ENCODE measurements around the gene GALNTL6. TPM values are rescaled to one million over a fixed set of nuclear protein-coding genes. Genes with fewer than 3 reads are reported as not detected.
"Not testable (repeated sequence)": the region's sequence is repeated elsewhere in the genome, so short reads cannot be mapped to it uniquely, and the experiment has no call there.

GALNTL6 gene
- total RNA-seq, 1 donor from 2014 or later: not detected

GRCh38 chr4:172657081-172657480, 843.9 kb downstream of the GALNTL6 start:
- no peak for DNase-seq (ENCODE audit: low read depth in 2 of 2)

GRCh38 chr4:172660251-172660650, 847.0 kb downstream of the GALNTL6 start:
- no peak for DNase-seq (ENCODE audit: low read depth in 2 of 2)

- no peak for DNase-seq (ENCODE audit: low read depth in 2 of 2)
Observed at GRCh38 chr4:172662113-172662512, 848.9 kb downstream of the GALNTL6 start.

- no peak for DNase-seq (ENCODE audit: low read depth in 2 of 2)
Observed at GRCh38 chr4:172666711-172667368, 853.6 kb downstream of the GALNTL6 start.

GRCh38 chr4:172674811-172675210, 861.6 kb downstream of the GALNTL6 start:
- no peak for DNase-seq (ENCODE audit: low read depth in 2 of 2)

GRCh38 chr4:172675232-172675631, 862.0 kb downstream of the GALNTL6 start:
- DNase-seq (ENCODE audit: low read depth in 2 of 2): no peak

- no peak for DNase-seq (ENCODE audit: low read depth in 2 of 2)
Observed at GRCh38 chr4:172680691-172681090, 867.5 kb downstream of the GALNTL6 start.

- no peak for DNase-seq (ENCODE audit: low read depth in 2 of 2)
Observed at GRCh38 chr4:172683021-172683420, 869.8 kb downstream of the GALNTL6 start.

GRCh38 chr4:172686021-172686420, 872.8 kb downstream of the GALNTL6 start:
- no peak for DNase-seq (ENCODE audit: low read depth in 2 of 2)

- no peak for DNase-seq (ENCODE audit: low read depth in 2 of 2)
Observed at GRCh38 chr4:172688534-172688933, 875.3 kb downstream of the GALNTL6 start.

- no peak for DNase-seq (ENCODE audit: low read depth in 2 of 2)
Observed at GRCh38 chr4:172691552-172691951, 878.3 kb downstream of the GALNTL6 start.

- no peak for DNase-seq (ENCODE audit: low read depth in 2 of 2)
Observed at GRCh38 chr4:172692701-172693100, 879.5 kb downstream of the GALNTL6 start.

- DNase-seq (ENCODE audit: low read depth in 2 of 2): no peak
Observed at GRCh38 chr4:172698256-172698655, 885.1 kb downstream of the GALNTL6 start.

- DNase-seq (ENCODE audit: low read depth in 2 of 2): no peak
Observed at GRCh38 chr4:172705565-172705964, 892.4 kb downstream of the GALNTL6 start.

GRCh38 chr4:172706000-172706399, 892.8 kb downstream of the GALNTL6 start:
- DNase-seq (ENCODE audit: low read depth in 2 of 2): no peak

- DNase-seq (ENCODE audit: low read depth in 2 of 2): no peak
Observed at GRCh38 chr4:172707622-172708021, 894.4 kb downstream of the GALNTL6 start.

- DNase-seq (ENCODE audit: low read depth in 2 of 2): no peak
Observed at GRCh38 chr4:172708184-172708583, 895.0 kb downstream of the GALNTL6 start.

- no peak for DNase-seq (ENCODE audit: low read depth in 2 of 2)
Observed at GRCh38 chr4:172709376-172709775, 896.2 kb downstream of the GALNTL6 start.

- DNase-seq (ENCODE audit: low read depth in 2 of 2): no peak
Observed at GRCh38 chr4:172716291-172716690, 903.1 kb downstream of the GALNTL6 start.

GRCh38 chr4:172721659-172722058, 908.5 kb downstream of the GALNTL6 start:
- no peak for DNase-seq (ENCODE audit: low read depth in 2 of 2)

- DNase-seq (ENCODE audit: low read depth in 2 of 2): no peak
Observed at GRCh38 chr4:172725581-172725980, 912.4 kb downstream of the GALNTL6 start.

GRCh38 chr4:172726001-172726423, 912.8 kb downstream of the GALNTL6 start:
- DNase-seq (ENCODE audit: low read depth in 2 of 2): no peak

GRCh38 chr4:172727631-172728030, 914.4 kb downstream of the GALNTL6 start:
- no peak for DNase-seq (ENCODE audit: low read depth in 2 of 2)

- DNase-seq (ENCODE audit: low read depth in 2 of 2): not testable (repeated sequence)
Observed at GRCh38 chr4:172733645-172734044, 920.4 kb downstream of the GALNTL6 start.
